Renal pelvis (tissue), 4 donors: ENCODE results near the gene RNF130. TPM values are rescaled to one million over a fixed set of nuclear protein-coding genes. Genes with fewer than 3 reads are reported as not detected.
"Not testable (repeated sequence)": the region's sequence is repeated elsewhere in the genome, so short reads cannot be mapped to it uniquely, and the experiment has no call there.

Experiments
- DNase-seq: peaks from one replicate; pipeline ENCODE4 v3.0.0-alpha.2; 2013
- polyA plus RNA-seq, 3 donors: library from polyadenylated mRNA; unstranded; fragments of 120-200 nt; gene quantifications; one replicate each; pipeline ENCODE4 v1.2.1, GENCODE V29; 2013; ENCODE audit not compliant: insufficient read length in 3 of 3

The RNF130 gene
- polyA plus RNA-seq, 3 donors, result 65.9 to 73.8 (median 70.9) TPM

GRCh38 chr5:179991106-179991505, 80.5 kb downstream of the RNF130 start:
- no peak for DNase-seq

DNA sequence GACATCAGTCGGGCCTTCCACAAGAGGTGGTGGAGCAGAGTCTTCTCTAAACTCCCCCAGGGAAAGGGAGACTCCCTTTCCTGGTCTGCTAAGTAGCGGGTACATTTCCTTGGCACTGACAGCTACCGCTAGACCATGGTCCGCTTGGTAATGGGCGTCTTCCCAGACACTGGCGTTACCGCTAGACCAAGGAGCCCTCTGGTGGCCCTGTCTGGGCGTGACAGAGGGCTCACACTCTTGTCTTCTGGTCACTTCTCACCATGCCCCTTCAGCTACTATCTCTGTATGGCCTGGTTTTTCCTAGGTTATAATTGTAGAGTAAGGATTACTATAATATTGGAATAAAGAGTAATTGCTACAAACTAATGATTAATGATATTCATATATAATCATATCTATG, 81.0 kb downstream of the RNF130 start:
- DNase-seq, result not testable (repeated sequence)

GRCh38 chr5:179986328-179986727, 85.2 kb downstream of the RNF130 start:
- no peak for DNase-seq

- DNase-seq, result no peak
Observed at GRCh38 chr5:179981636-179982035, 89.9 kb downstream of the RNF130 start.

DNA sequence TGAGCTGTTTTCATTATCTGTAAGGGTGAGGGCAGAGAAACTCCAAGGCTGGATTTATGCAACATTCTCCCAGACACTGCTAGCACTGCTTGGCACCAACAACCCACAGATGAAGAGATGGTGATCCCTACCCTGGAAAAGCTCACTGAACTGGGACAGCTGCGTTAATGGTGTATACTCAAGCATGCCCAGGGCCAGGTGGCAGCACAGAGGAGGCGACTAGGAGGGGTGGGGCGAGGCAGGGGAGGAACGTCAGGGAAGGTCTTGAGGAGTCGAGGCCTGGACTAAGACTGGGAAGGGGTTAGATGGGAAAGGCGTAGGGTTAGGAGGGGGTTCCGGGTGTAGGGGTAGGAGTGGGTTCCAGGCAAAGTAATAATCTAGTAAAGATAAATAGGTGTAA, 90.8 kb downstream of the RNF130 start:
- no peak for DNase-seq

DNA sequence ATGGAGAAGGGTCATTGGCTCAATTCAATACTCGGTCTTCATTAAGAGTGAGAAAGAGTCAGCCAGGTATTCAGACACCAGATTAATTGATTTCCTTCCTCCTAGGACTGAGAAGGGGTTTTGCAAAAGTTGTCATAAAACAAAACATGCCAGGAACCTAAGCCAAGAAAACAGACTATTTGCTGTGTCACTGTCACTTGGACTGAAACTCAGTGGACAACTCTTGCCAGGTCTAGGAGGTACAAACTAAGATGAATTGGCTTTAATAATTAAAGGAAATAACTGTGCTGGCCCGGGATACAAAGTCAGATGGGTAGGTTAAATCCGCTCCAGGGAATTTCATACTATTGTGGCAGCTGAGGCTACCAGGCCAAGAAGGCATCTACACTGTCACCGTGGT, 92.8 kb downstream of the RNF130 start:
- DNase-seq, result no peak

DNA sequence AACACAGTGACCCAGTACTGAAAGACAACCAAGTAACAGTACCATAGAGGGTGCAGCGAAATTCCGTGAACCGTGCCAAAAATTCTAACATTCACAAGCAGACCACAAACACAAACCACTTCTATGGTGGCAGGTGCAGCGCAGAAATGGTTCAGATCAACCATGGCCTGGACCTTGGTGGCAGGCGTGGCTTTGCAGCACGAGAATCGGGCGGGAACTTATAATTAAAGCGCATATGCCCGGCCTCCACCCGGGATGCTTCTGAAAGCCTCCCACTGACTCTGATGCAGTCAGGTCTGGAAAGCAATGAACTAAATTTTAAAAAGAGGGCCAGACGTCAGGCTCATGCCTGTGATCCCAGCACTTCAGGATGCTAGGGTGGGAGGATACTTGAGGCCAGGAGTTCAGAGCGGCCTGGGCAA, 95.8 kb downstream of the RNF130 start:
- no peak for DNase-seq

GRCh38 chr5:179974946-179975712, 96.4 kb downstream of the RNF130 start:
- peak; percentile 42 for DNase-seq

DNA sequence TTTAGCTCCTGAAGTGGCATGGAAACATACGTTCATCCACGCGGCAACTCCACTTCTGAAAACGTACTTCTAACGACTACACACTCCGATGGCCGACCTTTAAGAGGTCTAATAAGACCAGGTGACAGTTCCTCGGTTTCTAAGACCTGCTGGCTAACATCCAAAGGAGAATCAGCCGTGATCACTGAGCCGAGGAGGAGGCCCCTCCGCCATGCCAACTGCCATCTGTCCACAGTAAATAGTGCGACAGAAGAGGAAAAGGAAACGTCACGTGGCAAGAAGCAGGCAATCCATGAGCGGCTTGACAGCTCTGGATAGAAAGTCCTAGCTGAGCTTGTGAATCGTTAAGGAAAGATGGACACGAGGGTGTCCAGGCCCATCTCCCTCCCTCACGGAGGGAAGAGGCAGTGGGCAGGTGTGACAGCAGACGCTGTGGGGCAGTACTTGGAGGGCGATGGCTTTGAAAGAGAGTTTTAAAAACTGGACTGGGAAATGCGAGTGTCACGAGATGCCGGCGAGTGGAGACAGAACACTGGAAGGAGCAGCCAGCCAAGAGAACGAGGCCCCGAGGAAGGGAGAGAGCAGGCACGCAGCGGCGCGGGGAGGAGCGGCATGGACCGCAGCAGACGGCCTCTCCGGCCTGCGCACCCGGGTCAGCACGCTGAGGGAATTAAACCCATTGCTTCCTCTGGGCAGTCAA, 97.2 kb downstream of the RNF130 start:
- no peak for DNase-seq

GRCh38 chr5:179973391-179973790, 98.2 kb downstream of the RNF130 start:
- no peak for DNase-seq

DNA sequence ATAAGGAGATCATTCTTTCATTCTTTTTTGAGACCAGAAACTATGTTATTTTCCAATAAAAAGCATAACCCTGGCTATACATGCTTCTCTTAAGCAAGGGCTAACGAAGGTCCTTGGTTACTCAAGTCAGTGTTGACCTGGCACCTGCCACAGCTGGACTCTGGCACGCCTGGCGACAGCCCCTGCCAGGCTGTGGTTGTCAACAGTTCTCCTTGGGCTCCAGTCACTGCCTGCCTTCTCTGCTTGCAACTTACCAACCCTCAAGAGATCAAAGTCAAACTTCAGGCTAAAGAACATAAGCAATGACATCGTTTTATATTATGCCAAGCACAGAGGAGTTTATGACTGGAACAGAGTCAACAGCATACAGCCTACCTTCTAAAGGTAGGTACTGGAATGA, 102.4 kb downstream of the RNF130 start:
- DNase-seq, result no peak

DNA sequence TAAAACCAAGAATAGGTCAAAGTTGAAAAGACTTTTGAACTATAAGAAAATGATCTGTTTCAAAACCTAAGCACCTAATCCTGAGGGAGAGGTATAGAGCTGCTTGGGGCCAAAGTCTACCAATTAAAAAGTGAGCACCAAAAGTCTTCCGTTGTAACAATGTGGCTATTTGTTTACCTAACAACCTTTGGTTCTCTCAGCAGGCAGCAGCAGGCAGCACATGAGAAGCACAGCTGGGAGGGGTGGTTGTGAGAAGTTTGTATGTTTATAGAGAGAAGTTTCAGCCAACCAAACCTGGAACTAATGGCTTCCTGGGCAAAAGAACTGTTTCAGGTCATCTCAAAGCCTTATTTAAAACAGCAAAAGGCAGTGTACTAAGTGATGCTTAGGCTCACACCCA, 104.1 kb downstream of the RNF130 start:
- DNase-seq, result no peak

- DNase-seq, result no peak
Observed at GRCh38 chr5:179964015-179964414, 107.5 kb downstream of the RNF130 start.

GRCh38 chr5:179963375-179963774, 108.2 kb downstream of the RNF130 start:
- no peak for DNase-seq

DNA sequence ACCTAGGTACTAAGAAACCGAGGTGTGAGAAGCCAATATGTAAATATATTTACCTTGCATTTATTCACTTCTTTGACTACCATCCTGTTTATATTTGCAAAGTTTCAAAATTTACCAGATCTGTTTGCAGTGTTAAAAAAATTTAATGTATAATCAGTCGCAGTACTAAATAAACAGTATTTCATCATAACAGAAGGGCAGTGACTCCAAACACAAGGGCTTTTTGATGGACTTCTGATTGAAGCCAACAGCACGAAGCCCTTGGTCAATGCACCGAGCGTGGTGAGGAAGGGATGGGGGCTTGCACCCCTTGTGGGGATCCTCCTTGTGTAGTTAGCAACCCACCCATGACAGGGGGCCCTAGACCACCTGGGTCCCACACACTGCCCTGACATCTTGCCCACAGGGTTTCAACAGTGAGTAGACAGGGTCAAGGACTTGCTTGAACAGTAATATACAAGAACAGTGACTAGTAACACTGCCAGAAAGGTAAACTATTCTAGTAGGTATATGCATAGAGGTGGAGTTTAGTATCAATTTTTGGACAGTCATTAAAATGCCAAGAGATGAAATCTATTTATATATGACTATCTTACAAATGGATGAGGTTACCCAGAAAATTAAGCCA, 111.2 kb downstream of the RNF130 start:
- no peak for DNase-seq

GRCh38 chr5:179959641-179960040, 111.9 kb downstream of the RNF130 start:
- DNase-seq, result no peak

GRCh38 chr5:179959118-179959517, 112.4 kb downstream of the RNF130 start:
- DNase-seq, result not testable (repeated sequence)

GRCh38 chr5:179955630-179956029, 115.9 kb downstream of the RNF130 start:
- no peak for DNase-seq

DNA sequence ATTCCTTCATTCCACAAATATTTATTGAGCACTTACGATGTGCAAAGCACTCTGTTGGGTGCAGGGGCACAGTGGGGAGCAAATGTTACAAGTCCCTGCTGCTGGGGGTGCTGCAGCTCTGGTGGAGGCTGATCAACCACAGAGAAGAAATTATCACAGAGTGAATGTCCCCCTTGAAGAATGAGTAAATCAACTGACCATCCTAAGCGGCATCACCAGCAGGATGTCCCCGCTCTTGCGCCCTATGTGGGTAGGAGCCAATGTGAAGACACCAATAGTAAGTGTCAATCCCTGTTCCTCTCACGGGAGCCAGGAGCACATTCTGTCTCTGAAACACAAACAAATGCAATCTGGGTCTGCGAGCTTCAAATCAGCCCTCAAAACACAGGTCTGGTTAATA, 116.5 kb downstream of the RNF130 start:
- no peak for DNase-seq

GRCh38 chr5:179954434-179954833, 117.1 kb downstream of the RNF130 start:
- no peak for DNase-seq

DNA sequence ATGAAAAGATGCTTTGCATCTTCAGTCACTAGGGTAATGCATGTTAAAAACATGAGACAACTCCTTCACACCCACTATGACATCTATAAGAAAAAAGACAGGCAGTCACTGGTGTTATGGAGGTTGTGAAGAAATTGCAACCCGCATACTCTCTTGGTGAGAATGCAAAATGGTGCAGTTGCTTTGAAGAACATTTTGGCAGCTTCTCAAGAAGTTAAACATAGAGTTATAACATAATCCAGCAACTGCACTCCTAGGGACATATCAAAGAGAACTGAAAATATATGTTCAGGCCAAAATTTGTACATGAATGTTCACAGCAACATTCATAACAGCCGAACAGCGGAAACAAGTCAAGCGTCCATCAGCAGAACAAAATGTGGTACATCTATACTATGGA, 117.6 kb downstream of the RNF130 start:
- DNase-seq, result no peak

DNA sequence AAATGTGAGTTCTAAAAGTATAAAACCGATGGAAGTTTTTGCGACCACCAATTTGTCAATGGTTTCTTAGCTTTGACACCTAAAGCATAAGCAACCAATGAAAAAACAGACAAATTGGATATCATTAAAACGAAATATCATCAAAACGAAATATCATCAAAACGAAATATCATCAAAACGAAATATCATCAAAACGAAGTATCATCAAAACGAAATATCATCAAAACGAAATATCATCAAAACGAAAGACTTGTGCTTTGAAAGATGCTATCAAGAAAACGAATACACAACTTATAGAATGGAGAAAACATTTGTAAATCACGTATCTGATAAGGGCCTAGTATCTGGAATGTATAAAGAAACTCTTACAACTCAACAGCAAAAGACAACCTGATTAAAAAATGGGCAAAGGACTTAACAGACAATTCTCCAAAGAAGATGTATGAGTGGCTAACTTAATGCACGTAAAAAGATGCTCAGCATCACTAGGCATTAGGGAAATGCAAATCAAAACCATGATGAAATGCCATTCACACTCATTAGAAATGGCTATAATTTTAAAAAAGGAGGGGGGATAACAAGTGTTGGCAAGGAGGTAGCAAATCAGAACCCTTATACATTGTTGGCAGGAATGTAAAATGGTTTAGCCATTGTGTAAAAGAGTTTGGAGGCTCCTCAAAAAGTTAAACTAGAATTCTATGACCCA, 134.4 kb downstream of the RNF130 start:
- DNase-seq, result no peak
